GM19043 (cell line): Measurements from ENCODE around the gene PTPRG.
"Not testable (repeated sequence)": the region's sequence is repeated elsewhere in the genome, so short reads cannot be mapped to it uniquely, and the experiment has no call there.

Experiments used
- ATAC-seq: cut with Tn5 transposase; IDR thresholded peaks from one replicate; pipeline ENCODE4 v1.9.1; 2021; ENCODE audit warnings: low read depth; ENCODE audit not compliant: unreplicated experiment

Gene PTPRG

GRCh38 chr3:61812085-61812484 is 250.7 kb downstream of the PTPRG start:
- ATAC-seq, result no peak

DNA sequence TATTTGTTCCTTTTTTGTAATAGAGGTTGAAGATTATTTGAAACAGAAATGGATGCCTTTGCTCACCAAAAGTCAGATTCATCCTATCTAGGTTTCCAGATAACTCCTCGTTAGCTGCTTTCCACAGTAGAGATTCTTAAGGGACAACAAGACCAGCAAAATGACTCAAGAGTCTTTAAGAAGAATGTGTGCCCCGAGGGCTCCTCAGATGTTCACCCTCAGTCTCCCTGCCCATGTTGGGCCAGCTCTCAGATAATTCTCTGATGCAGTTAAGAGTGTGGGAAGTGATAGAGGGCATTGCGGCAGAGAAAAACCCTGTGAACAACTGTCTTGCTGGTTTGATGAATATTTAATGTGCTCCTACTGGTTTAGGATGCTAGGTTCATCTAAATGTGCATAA is 251.1 kb downstream of the PTPRG start:
- ATAC-seq, result no peak

GRCh38 chr3:61813636-61814035 is 252.3 kb downstream of the PTPRG start:
- no peak for ATAC-seq

DNA sequence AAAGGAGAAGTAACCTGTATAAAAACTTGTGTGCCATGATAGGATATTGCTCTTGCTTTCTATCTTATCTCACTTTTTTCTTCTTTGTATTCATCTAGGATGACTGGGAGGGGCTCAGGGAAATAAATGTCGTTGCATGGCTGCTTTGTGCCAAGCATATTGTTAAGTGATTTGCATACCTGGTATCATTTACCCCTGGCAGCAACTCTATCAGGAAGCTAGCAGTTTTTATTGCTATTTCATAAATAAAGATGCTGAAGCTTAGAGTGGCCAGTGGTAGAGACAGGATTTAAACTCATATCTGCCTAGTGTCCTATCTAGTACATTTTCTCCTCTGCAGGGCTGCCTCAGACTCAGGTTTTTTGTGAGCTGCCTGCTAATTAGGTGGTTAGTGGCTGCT is 253.3 kb downstream of the PTPRG start:
- ATAC-seq, result no peak

- ATAC-seq, result not testable (repeated sequence)
Observed at GRCh38 chr3:61816304-61816703, 254.9 kb downstream of the PTPRG start.

DNA sequence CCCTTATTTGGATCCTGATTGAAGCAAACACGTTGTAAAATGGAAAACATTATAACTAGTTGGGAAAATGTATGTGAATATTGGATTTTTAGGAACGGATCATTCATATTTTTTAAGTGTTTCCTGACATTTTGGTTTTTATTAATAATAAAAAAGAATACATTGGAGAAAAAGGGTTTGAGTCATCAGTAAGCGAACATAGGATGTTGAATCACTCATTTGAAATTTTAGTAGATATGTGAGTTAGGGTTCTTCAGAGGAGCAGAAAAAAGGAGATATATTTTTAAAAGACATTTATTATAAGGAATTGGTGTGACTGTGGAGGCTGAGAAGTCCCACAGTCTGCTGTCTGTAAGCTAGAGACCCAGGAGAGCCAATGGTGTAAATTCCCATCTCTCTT is 258.5 kb downstream of the PTPRG start:
- ATAC-seq, result no peak

- no peak for ATAC-seq
Observed at GRCh38 chr3:61820306-61820992, 259.1 kb downstream of the PTPRG start.

GRCh38 chr3:61821823-61822251 is 260.5 kb downstream of the PTPRG start:
- no peak for ATAC-seq

DNA sequence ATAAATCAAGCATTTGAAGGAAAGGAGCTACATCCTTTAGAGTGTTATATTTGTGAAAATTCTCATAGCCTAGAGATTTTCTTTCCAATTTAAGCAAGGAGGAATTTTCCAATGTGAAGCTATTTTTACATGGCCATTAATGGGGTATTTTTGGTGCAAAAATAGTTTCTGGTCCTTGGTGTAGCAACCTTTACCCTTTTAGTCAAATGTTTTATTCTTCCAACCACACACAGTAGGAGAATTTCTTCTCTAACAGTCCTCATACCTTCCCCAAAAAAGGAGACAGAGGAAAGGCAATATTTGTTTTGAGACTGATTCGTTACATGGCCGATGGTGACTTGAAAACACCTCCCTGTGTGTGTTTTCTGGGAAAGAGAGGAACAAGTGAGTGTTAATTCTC is 261.2 kb downstream of the PTPRG start:
- ATAC-seq, result no peak

GRCh38 chr3:61824553-61825135 is 263.3 kb downstream of the PTPRG start:
- ATAC-seq, result no peak

DNA sequence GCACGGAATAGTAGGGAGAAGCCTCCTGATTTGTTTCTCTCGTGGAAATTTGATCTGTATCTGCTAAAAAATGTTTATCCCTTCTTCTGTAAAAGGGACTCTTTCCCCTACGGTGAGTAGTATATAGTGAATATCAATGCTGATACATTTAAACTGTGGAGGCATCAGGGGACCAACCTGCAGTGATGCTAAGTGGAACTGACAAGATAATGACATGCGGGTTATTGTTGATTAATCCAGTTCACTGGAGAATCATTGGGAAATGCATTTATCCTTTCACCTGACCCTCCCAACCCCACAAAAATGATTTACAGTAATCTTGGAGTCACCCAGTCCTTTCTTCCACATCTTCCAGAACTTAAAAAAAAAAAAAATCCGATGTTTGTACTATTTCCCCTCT is 264.8 kb downstream of the PTPRG start:
- ATAC-seq, result no peak

DNA sequence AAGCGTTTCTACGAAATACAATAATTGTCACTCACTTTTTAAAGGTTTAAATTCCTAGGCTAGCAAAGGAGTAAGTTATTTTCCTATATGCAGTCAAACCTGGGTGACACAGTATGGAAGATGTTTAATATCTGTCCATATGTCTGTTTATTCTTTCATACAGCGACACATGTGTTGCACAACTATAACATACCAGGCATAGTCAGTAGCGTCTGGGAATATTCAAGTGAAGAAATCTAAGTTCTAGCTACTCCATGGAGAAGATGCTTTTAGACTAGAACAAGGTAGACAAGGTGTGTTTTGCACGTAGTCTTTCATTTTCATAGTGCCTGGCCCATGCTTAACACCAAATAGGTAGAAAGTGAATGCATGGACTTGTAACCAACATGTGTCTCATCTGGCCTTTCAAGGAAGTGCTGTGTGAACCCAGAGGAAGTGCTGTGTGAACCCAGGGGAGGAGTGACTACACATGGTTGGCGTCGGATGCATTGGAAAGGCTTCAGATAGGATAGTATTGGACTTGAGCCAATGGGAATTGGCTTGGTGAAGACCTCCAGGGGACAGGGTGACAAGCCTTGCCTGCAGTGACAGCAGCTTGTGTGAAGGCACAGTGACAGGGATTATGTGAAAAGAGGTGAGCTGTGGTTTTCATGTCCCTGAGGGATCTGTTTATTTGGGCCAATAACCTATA is 267.0 kb downstream of the PTPRG start:
- no peak for ATAC-seq

- no peak for ATAC-seq
Observed at GRCh38 chr3:61828880-61829721, 267.7 kb downstream of the PTPRG start.

DNA sequence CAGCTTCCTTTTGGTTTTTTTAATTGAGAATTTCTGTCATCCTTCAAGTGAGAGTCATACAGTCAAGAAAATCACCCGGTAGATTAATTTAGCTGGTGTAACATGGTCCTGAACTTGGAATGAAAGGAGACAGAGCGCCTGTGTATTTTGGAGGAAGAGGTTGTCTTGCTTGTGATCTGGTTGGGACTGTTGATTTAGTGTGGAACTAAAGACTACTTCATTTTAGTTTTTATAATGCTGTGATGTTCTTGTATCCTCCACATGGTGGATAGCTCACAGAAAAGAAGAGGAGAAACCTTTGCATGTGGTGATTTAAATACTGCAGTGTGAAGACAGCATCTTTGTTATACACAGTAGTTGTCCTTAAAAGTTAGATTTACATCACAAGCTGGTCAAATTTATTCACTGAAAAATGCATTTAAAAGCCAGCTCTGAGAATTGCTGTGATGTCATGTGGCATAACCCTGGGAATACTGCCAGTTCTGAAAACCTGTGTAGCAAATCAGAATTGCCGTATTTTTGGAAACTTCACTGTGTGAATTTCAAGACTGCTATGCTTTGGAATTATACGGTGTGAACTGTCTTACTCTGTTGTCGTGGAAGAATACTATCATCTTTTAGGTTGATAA is 268.5 kb downstream of the PTPRG start:
- no peak for ATAC-seq

GRCh38 chr3:61831973-61832372 is 270.6 kb downstream of the PTPRG start:
- no peak for ATAC-seq

DNA sequence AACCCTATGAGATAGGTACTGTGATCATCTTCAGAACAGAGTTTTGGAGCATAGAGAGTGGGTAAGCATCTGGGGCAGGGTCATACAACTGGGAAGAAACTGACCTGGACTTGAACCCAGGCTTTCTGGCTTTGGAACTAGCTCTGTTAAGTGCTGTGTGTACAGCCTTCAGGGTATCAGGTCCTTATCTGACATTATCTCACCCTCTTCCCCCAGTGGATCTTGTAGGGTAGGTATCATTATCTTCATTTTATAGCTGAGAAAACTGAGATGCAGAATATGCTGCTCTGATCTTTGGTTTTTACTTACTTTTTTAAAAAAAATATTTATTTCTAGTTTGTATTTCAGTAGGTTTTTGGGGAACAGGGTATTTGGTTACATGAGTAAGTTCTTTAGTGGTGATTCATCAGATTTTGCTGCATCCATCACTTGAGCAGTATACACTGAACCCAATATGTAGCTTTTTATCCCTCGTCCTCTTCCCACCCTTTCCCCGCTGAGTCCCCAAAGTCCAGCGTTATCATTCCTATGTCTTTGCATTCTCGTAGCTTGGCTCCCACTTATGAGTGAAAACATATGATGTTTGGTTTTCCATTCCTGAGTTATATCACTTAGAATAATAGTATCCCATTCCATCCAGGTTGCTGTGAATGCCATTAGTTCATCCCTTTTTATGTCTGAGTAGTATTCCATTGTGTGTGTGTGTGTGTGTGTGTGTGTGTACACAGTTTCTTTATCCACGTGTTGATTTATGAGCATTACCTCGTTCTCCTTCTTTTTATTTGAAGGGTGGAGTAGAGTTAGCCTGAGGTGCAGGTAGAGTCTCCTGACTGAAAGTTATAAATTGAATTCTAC is 271.2 kb downstream of the PTPRG start:
- no peak for ATAC-seq

DNA sequence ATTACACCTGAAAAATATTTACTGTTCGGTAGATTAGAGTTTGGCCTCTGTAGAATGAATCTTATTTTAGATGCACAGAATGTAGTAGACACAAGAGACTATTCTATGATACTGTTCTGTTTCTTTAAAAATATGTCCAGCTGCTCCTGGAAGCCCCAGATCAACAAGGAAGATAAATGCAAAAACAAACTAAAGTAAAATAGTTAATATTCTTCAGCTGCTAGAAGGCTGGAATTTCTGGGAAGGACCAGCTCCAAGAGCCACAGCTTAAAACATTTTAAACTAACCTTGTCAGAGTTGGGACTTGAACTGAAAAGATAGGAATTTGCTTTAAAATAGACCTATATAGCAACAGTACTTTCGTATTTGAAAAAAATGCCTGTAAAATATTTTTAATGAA is 277.9 kb downstream of the PTPRG start:
- ATAC-seq, result no peak

GRCh38 chr3:61841111-61841845 is 279.9 kb downstream of the PTPRG start:
- ATAC-seq, result no peak

GRCh38 chr3:61841988-61842387 is 280.6 kb downstream of the PTPRG start:
- no peak for ATAC-seq
